Brain microvascular endothelial cell (primary cell): Measurements from ENCODE around the gene CRK.

Experiments used
- DNase-seq: peaks from one replicate; pipeline ENCODE4 v3.0.0-alpha.2; 2020
- H3K27ac ChIP-seq: fragments of 250-450 bp; sonication (Bioruptor Pico); 2 replicates; pipeline ENCODE4 v1.5.1; 2020; ENCODE audit warnings: mild to moderate bottlenecking, moderate library complexity
- H3K27me3 ChIP-seq: fragments of 250-450 bp; sonication (Bioruptor Pico); replicated peaks from 2 replicates; pipeline ENCODE4 v1.5.1; 2020; ENCODE audit warnings: mild to moderate bottlenecking
- H3K36me3 ChIP-seq: fragments of 250-450 bp; sonication (Bioruptor Pico); replicated peaks from 2 replicates; pipeline ENCODE4 v1.5.1; 2020; ENCODE audit warnings: mild to moderate bottlenecking
- H3K4me3 ChIP-seq: 2 replicates; pipeline ENCODE4 v1.5.1; 2011; ENCODE audit warnings: low read depth, mild to moderate bottlenecking, control low read depth, low read length, moderate library complexity
- CTCF ChIP-seq: IDR thresholded peaks from 2 replicates; pipeline ENCODE4 v1.5.1; 2011; ENCODE audit warnings: low read depth, mild to moderate bottlenecking, moderate library complexity, low read length, control low read depth, inconsistent platforms; ENCODE audit errors: missing control alignments
- in situ Hi-C: cut with HindIII; loops from 2 replicates; pipeline ENCODE4 v1.10.0; 2017; ENCODE audit warnings: low sequenced_read_pairs, low pct_ligation_motif_present

The CRK gene

GRCh38 chr17:1374431-1375177 is 81.4 kb downstream of the CRK start:
- DNase-seq = no peak
- no peaks in the 10 kb centered on the region for H3K27me3 ChIP-seq
- H3K27ac ChIP-seq = no peak overlapping the region
- in situ Hi-C loops = no loop called here
- peaks cover 3% of the 10 kb centered on the region for H3K36me3 ChIP-seq
- no peak overlapping the region for H3K4me3 ChIP-seq
- TF ChIP-seq CTCF = no peak

DNA sequence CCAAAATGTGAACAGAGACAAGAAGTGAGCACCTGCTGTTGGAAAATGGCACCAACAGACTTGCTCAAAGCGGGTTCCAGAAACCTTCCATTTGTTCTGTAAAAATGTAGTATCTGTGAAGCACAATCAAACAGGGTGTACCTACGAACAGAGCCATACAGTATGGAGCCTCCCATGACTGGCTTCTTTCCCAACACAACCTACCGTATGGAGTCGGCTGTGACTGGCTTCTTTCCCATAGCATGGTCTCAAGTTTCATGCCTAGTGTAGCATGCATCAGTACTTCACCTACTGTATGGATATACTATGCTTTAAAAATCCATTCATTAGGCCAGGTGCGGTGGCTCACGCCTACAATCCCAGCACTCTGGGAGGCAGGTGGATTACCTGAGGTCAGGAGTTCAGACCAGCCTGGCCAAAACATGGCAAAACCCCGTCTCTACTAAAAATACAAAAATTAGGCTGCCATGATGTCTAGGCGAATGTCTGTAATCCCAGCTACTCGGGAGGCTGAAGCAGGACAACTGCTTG is 82.3 kb downstream of the CRK start:
- no peak for DNase-seq
- peaks cover 3% of the 10 kb centered on the region for H3K36me3 ChIP-seq
- no peaks in the 10 kb centered on the region for H3K27me3 ChIP-seq
- no peak overlapping the region for H3K27ac ChIP-seq
- TF ChIP-seq CTCF = no peak
- in situ Hi-C loops = no loop called here
- no peak overlapping the region for H3K4me3 ChIP-seq

DNA sequence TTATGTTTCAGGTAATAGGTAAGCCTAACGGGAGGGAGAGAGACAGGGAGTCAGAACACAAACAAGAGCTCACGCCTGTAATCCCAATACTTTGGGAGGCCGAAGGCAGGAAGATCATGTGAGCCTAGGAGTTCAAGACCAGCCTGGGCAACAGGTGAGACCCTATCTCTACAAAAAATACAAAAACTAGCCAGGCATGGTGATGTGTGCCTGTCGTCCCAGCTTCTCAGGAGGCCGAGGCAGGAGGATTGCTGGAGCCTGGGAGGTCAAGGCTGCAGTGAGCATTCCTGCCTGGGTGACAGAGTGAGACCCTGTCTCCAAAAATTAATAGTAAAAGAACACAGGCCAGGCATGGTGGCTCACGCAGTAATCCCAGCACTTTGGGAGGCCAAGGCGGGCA is 83.4 kb downstream of the CRK start:
- Histone ChIP-seq H3K36me3 (peaks cover 3% of the 10 kb centered on the region), H3K27me3 (no peaks in the 10 kb centered on the region), H3K27ac (no peak overlapping the region), H3K4me3 (no peak overlapping the region)
- DNase-seq = no peak
- TF ChIP-seq CTCF = no peak
- in situ Hi-C loops = no loop called here

DNA sequence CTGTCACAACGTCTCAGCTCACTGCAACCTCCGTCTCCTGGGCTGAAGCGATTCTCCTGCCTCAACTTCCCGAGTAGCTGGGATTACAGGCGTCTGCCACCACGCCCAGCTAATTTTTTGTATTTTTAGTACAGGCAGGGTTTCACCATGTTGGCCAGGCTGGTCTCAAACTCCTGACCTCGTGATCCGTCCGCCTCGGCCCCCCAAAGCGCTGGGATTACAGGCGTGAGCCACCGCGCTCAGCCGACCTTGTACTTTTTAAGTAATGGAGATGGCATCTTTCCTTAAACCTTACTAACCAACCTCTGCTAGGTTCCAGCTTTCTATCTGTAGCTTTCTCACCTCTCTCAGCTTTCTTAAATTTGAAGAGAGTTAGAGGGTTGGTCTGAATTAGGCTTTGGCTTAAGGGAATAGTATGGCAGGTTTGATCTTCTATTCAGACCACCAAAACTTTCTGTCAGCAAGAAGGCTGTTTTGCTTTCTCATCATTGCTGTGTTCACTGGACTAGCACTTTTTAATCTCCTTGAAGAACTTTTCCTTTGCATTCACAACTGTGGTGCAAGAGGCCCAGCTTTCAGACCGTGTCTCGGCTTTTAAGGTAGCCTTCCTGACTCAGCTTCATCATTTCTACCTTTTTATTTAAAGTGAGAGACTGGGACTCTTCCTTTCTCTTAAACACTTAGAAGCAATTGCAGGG is 84.0 kb downstream of the CRK start:
- no peak for TF ChIP-seq CTCF
- Histone ChIP-seq H3K4me3 (no peak overlapping the region), H3K27me3 (no peaks in the 10 kb centered on the region), H3K36me3 (peaks cover 5% of the 10 kb centered on the region), H3K27ac (no peak overlapping the region)
- in situ Hi-C loops = no loop called here
- no peak for DNase-seq
